ENCODE measurements around the gene RUFY4. TPM values are rescaled to one million over a fixed set of nuclear protein-coding genes. Genes with fewer than 3 reads are reported as not detected.

Gene RUFY4
- total and polyA plus RNA-seq, 2 experiments from 2014 or later: 0.27 TPM; not detected in 1

GRCh38 chr2:218063486-218063885 is 5.6 kb upstream of the RUFY4 start:
- H3K4me3 Mint-ChIP-seq: no peak overlapping the region
- Histone ChIP-seq H3F3A (replicated peaks; ENCODE audit: low read depth) (no peaks in the 10 kb centered on the region), H3K4me2 (no peak overlapping the region), H3K4me3 (no peak overlapping the region), H4K20me1 (replicated peaks; ENCODE audit: insufficient read depth) (no peaks in the 10 kb centered on the region), H3K4me1 (ENCODE audit: insufficient read depth) (no peaks in the 10 kb centered on the region), H3K27ac (ENCODE audit: low read depth) (no peak overlapping the region), H3K36me3 (ENCODE audit: insufficient read depth) (no peaks in the 10 kb centered on the region), H3K79me2 (replicated peaks; ENCODE audit: insufficient read depth) (no peaks in the 10 kb centered on the region), H3K27me3 (ENCODE audit: insufficient read depth) (no peaks in the 10 kb centered on the region), H2AFZ (no peak overlapping the region), H3K9me2 (ENCODE audit: insufficient read depth) (no peaks in the 10 kb centered on the region)
- ATAC-seq (no peak), DNase-seq (ENCODE audit: low spot score) (no peak)
- no peak overlapping the region for H3K27ac Mint-ChIP-seq
- TF ChIP-seq EZH2phosphoT487 (IDR thresholded peaks at IDR 0.05; ENCODE audit: unreplicated experiment): no peak
- no peak for TF ChIP-seq CTCF (conservative IDR thresholded peaks at IDR 0.05; ENCODE audit: low read depth in 2 of 2)
- no peak for TF ChIP-seq NANOG (IDR thresholded peaks at IDR 0.05; ENCODE audit: borderline replicate concordance)
- no peaks in the 10 kb centered on the region for H3K36me3 Mint-ChIP-seq (ENCODE audit: low read depth)
- peaks cover 2% of the 10 kb centered on the region for H3K27me3 Mint-ChIP-seq (ENCODE audit: insufficient read depth, low read depth, poor library complexity)
- H3K9me3 Mint-ChIP-seq: no peaks in the 10 kb centered on the region; the same call in 2 of the 3 replicates
- peaks cover 7% of the 10 kb centered on the region for H3K4me1 Mint-ChIP-seq

- H3K9me3 Mint-ChIP-seq: no peaks in the 10 kb centered on the region; the same call in 2 of the 3 replicates
- Histone ChIP-seq H3K27ac (ENCODE audit: low read depth) (no peak overlapping the region), H3K4me2 (no peak overlapping the region), H3K27me3 (ENCODE audit: insufficient read depth) (no peaks in the 10 kb centered on the region), H3K36me3 (ENCODE audit: insufficient read depth) (no peaks in the 10 kb centered on the region), H3K9me2 (ENCODE audit: insufficient read depth) (no peaks in the 10 kb centered on the region), H3K4me3 (no peak overlapping the region), H3K4me1 (ENCODE audit: insufficient read depth) (no peaks in the 10 kb centered on the region), H2AFZ (no peak overlapping the region), H4K20me1 (replicated peaks; ENCODE audit: insufficient read depth) (no peaks in the 10 kb centered on the region), H3F3A (replicated peaks; ENCODE audit: low read depth) (no peaks in the 10 kb centered on the region), H3K79me2 (replicated peaks; ENCODE audit: insufficient read depth) (no peaks in the 10 kb centered on the region)
- peaks cover 5% of the 10 kb centered on the region for H3K27me3 Mint-ChIP-seq (ENCODE audit: insufficient read depth, low read depth, poor library complexity)
- no peak overlapping the region for H3K27ac Mint-ChIP-seq
- no peak overlapping the region for H3K4me3 Mint-ChIP-seq
- DNase-seq (ENCODE audit: low spot score) (no peak), ATAC-seq (no peak)
- no peaks in the 10 kb centered on the region for H3K36me3 Mint-ChIP-seq (ENCODE audit: low read depth)
- peaks cover 9% of the 10 kb centered on the region for H3K4me1 Mint-ChIP-seq
- TF ChIP-seq CREB1 (CRISPR knock-in tag; IDR thresholded peaks at IDR 0.05; ENCODE audit: low read depth) (no peak), ZNF114 (CRISPR knock-in tag; IDR thresholded peaks at IDR 0.05) (no peak), ETS1 (IDR thresholded peaks at IDR 0.05) (no peak), JUNB (IDR thresholded peaks at IDR 0.05; ENCODE audit: unreplicated experiment) (no peak), POLR2AphosphoS5 (IDR thresholded peaks at IDR 0.05; ENCODE audit: low read depth) (no peak), EZH2phosphoT487 (IDR thresholded peaks at IDR 0.05; ENCODE audit: unreplicated experiment) (no peak), REST (IDR thresholded peaks at IDR 0.05; ENCODE audit: unreplicated experiment) (no peak), EZH2 (IDR thresholded peaks at IDR 0.05; ENCODE audit: low read depth, unreplicated experiment) (no peak)
Measured at GRCh38 chr2:218063896-218064295, 5.2 kb upstream of the RUFY4 start.

All from GM23338 (cell line).